Activated CD8-positive, alpha-beta memory T cell treated with anti-CD3 and anti-CD28 coated beads for 4 hours (primary cell): ENCODE results near the gene TRPM8.

Source experiments
- DNase-seq, 2 donors: peaks; one replicate each; pipeline ENCODE4 v3.0.0-alpha.2; 2020; ENCODE audit warnings: low read depth in 2 of 2

The TRPM8 gene

DNA sequence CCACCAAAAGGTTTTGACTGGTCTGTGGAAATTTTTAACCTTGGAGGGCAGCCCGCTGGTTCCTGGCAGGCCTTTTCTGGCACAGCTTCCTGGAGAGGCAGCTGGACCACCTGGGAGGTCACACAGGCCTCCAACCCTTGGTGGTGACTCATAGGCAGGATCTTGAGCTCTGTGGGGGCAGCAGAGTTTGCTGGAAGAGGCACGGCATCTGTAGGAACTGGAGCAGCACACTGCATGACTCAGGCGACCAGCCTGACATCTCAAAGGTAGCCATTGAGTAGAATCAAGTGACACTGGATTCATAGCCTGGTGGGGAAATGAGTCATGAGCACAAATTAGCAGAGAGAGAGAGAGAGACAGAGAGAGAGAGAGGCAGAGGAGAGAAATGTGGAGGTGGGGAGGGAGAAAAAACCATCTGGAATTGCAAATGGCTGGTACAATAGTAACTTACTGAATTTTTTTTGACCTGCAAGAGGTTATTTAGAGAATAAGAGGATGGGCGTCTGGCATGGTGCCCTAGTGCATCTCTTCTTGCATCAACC, 57.4 kb downstream of the TRPM8 start:
- no peak for DNase-seq

DNA sequence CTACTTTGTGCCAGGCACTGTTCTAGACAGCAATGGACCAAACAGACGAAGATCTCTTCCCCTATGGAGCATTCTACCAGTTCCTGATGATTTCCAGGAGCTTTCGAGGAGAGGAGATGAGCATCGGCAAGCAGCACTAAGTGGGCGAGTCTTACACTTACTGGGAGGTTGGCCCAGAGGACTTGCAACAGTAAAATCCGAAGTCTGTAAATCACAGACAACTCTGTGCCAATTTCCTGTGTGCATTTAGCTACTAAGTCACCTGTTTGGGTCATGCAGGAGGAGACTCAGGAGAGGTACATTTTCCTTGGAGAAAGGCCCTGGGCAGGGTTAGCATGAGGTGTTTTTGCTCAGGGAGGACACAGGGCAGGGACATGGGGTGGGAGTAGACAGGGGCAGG, 58.9 kb downstream of the TRPM8 start:
- DNase-seq, result no peak

DNA sequence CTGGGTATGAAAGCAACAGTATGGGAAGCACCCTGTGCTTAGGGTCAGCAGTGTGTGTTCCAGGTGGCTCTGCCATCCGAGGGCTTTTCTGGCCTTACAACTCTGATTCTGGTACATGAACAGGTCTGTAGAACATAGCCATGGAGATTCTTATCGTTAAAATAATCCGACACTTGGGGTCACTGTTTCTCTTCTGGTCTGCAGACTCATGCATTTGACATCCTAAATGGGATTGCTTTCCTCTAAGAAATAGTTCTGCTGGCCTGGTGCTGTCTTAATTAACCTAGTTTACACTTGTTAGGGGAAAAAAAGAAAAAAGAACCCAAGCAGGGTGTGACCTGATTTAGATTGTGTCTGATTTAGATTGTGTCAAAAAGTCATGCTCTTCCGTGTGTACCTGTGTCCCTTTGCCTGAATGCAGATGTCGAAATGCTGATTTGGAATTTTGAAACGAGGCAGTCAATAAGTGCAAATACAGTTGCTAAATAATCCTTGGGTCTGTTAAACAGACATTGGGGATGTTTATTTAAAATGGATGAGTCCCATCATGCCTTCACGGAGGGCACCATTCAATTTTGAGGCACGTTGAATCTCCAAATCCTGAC, 59.6 kb downstream of the TRPM8 start:
- DNase-seq, result no peak

DNA sequence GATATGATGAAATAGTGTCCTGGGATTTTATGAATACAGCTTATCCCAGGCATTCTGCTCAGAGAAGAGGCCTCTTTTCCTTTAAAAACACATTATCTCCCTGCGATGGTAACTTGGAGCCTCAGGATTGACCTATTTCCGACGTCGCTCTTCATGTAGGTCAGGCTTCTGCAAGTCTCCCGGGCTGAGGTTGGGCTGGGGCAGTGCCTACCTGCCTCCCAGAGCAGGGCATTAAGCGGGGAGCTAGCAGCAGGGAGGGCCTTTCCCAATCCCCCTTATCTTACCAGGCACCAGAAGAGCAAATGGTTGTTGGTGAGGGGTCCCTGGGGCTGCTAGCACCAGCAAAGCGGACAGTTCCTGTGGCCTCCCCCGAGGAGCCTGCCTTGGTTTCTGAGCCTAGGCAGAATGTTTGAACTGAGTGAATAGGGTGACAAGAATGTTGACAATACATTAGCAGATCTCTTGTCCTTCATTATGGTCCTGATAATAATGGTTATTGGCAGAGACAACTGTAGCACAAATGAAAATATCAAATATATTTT, 60.2 kb downstream of the TRPM8 start:
- DNase-seq, result no peak

DNA sequence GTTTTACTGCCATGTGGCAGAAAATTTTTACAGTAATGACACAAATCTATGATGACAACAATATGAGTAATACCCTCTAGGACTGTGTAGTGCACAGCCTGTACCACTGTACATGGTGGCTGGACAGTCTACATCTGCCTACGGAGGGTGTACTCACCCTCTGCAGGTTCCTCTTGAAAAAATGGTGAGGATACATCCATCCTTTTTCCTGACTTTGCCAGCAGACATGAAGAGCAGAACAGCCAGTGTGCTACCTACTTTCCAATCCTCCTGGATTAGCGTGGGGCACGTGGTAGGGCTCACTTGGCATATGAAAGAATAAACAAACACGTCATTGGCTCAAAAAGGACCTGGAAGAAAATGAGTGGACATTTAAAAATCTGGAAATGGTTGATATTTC, 62.6 kb downstream of the TRPM8 start:
- no peak for DNase-seq

DNA sequence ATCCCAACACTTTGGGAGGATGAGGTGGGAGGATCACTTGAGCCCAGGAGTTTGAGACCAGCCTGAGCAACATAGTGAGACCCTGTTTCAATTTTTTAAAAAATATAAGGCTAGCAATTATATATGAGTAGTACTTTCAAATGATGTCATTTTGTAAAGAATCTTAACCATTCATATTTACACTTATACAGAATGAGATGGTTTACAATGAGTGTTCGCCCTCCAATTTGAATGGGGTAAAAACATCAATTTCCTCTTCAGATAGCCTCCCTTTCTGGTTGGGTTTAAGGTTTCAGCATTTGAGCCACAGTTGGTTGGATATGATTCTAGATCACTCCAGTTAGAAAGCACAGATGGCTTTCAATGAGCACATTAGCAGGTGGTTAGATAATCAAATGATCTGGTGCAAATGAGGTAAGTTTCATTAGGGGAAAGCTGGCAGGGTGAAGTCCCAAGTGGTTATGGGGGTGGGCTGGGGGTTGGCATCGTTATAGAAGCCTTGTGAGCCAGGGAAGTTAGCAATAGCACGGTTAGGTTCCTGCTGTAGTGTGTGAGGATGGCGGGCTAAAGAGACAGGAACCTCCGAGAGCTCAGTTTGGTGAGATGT, 63.9 kb downstream of the TRPM8 start:
- no peak for DNase-seq

DNA sequence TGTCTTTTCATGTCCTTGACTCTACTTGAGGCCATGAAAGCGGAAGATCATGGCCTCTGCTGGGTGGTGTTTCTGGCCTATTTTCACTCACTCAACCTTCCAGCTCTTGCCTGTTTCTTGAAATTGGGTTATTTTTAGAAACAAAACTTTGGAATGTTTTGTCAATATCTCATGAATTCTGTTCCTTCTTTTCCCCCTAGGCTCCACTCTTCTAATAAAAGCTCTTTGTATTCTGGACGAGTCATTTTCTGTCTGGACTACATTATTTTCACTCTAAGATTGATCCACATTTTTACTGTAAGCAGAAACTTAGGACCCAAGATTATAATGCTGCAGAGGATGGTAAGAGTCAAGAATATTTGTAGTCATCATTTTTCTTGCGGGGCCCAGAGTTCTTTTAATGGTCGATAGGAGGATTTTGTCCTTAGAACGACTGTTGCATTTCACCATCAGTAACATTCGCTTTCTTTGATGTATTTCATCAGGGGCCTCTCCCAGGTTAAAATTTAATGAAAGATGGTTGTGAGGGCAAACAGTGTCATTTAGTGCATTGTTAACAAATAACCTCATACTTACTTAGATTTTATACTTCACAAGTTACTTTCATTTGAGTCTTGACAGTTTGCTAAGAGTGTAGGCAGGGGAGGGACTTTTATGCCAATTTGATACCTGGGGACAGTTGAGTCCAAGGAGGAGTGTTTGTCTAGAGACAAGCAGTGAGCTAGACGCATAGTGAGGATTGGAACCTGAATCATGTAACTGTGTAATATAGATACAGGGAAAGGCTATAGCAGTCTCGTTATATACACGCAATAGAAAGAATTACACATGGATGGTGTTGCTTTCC, 64.6 kb downstream of the TRPM8 start:
- no peak for DNase-seq

DNA sequence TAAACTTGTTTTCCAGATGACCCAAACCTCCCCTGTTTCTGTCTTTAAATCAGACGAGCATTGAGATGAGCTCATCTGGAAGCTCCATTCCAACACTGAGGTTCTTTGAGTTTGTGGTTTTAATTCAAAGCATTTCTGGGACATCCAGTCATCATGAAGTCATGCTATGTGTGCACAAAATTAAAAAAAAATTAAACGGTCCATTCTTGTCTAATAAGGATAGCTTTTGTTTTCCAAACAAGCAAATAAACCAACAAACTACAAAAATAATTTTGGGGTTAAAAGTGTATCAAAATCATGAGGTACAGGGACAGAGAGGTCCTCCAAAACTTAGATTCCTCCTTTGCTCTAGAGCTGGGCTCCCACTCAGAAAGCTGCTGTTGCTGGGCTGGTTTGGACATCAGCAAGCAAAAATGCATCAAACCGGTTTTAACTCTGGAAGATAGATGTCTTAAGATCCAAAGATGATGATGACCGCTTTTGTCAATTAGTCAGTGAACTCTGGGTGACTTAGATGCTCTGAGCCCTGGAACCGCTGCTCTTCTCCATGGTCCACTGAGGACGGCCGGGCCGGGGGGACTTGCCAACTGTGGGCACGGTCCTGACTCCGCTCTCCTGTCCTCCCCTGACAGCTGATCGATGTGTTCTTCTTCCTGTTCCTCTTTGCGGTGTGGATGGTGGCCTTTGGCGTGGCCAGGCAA, 65.4 kb downstream of the TRPM8 start:
- DNase-seq, result no peak

DNA sequence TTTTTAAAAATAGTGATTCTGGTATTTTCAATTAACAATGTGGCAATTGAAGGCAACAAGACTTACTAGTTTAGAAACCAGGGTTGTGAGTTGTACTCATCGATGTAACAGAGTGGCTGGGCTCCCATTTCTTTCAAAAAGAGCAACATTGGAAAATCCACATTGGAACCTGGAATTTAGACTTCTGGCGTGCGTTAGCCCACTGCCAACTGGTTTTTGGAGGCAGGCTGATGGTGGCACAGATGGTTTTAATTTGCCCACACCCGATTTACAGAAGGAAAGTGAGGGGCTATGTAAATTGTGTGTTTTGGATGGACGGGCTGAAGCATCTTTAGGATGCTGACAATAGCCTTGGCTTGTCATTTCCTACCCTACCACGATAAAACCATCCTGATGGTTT, 66.3 kb downstream of the TRPM8 start:
- DNase-seq, result no peak

DNA sequence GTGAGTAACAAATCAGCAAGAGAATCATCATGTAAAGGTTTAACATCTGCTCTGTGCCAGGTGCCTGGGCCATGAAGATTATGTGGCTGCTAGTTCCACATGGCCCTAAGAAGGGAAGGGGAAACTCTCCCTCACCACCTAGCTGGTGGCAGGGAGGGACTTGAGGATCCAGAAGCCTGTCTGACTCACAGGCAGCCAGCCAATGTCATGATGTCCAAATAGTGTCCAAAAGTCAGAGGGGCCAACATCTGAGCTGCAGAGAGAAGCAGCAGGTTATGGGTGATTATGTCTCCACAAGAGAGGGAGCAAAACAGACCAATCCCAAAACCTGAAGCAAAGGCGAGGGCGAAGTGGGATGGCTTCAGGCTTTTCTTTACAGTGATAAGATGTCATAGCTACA, 71.4 kb downstream of the TRPM8 start:
- no peak for DNase-seq

DNA sequence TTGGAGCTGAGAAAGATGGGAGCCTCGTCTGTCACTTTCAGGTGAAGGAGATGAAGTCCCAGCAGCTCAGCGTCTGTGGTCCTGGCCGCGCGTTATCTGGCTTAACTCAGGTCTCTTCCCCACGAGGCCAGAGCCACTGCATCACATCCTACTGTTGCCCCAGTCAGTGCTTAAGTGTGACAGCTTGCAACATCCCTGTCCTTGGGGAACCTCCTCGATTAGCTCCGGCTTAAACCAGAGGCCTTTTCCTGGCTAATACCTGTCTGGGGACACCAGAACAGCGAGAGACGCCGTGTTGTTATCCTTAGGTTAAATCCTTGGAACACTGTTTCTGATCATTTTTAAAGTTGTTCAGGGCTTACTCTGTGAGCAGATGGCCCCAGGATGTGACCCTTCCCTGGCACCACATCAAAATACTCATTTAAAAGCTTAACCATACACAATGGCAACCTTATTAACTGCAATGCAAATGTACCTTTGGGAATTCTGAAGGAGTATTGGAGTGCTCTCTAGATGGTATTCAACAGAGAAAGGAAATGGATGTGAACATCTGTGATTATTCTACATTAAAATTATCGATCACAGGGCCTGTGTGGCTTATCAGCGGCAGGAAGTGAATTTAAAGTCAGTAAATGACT, 72.2 kb downstream of the TRPM8 start:
- no peak for DNase-seq

DNA sequence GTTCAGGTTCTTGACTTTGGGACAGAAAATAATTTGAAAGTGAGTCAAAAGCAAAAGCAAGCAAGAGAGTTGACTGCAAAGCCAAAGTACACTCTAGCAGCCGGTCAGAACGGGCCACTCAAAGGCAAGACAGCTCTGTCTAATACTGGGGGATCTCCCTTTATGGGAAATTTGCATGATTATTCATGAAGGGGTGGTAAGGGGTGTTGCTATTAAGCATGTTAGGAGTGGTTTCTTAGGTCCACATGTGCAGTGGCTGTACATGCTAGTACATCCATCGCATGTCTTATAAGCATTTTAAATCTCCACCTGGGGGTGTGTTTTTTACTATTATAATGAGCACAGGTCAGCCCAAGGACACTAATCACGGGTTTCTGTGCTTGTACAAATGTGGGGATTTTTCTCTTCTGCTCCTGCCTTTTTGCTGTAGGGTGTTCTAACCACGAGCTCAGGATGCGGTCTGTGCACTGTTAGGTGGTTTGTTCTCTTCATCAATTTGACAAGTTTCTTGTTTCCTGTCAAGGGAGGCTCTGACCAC, 73.2 kb downstream of the TRPM8 start:
- DNase-seq, result peak in 1 of 2 donors; percentile 29

DNA sequence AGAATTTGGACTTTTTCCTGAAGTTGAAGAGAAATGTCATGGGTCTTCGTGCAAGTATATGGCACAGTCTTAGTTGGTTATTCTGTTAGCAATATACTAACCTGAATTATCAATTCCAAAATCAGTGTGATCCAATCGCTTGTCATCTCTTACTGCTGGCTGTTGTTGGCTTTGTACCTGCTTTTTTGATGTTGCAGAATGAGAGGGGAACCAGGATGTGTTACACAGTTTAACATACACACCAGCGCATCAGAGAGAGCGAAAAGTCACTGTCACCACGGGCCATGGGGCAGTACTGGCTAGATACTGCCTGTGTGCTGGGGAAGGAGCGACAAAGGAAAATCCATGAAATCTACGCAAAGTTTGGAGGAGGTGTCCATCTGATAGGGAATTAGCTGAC, 74.0 kb downstream of the TRPM8 start:
- DNase-seq, result no peak

DNA sequence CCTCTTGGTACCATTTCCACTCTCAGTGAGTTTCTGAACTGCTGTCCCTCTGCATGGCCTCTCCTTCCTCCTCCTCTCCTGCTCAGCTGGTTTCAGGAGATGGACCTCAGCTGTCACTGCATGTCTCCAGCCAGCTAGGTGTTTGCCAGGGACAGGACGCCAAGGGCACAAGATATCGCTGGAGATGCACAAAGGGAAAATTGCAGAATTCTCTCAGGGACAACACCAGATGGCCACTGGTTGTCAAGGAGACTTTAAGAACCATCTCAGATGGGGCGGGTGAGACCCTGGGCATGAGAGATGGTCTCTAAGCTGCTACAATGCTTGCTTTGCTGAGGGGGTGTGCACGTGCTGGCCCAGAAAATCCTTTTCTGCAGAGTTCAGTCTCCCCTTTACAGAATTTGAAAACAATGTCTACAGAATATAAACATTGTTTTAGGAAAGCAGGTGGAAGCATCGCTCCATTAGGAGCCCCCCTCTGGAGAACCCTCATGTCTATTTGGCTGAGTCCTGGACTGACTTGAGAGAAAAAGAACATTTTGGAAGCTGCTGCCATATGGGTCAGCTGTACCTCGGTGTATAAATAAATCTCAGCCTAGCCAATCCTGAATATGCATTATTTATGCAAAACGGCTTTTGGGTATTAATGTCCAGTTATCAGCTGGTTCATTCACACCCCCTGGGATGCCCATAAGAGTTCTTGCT, 75.5 kb downstream of the TRPM8 start:
- no peak for DNase-seq

DNA sequence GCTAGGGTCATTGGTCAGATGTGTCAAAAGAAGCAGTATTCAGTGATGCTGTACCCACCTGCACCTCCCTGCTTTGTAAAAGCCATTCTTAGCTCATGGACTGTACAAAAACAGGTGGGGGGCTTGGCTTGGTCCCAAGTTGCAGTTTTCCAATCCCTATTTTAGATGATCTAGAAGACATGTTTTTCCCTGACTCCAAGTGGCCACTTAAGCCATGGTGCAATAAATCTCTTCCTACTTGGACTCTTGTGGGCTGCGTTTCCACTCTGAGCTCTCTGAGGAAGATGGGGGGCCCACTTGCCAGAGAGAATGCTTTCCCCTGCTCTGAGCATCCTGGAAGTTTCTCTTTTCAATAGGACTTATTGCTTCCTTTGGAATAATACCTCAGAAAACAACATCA, 76.3 kb downstream of the TRPM8 start:
- no peak for DNase-seq

DNA sequence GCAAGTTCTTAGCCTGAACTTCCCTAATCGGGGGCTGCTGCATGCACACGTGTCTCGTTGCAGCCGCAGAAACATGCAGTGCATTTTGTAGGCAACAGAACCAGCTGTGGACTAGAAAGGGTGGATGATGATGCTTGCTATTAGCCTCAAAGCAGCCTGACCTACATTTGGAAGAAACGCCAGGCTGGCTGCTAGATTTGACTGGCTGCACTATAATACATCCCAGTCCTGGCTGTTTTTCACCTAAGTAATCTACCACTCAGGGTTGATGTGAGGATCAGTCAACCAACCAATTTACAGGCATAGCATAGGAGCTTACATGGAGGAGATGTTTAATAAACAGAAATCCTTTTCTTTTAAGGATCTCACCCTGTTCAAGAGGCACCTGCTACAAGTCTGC, 77.0 kb downstream of the TRPM8 start:
- DNase-seq, result no peak

DNA sequence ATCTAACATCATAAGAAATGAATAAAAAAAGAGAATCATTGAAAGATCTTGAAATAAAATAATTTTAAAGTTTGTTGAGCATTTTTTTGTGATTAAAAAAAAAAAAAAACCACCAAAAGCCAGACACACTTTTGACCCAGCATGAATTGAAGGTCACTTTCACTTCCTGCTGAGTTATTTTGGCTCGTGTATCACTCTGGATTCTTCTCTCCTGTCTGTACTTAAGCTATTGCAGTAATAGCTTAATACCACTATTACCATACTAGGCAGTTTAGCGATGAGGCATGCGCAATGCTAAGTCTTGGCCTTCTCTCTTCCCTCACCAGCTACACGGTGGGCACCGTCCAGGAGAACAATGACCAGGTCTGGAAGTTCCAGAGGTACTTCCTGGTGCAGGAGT, 78.8 kb downstream of the TRPM8 start:
- DNase-seq, result no peak

DNA sequence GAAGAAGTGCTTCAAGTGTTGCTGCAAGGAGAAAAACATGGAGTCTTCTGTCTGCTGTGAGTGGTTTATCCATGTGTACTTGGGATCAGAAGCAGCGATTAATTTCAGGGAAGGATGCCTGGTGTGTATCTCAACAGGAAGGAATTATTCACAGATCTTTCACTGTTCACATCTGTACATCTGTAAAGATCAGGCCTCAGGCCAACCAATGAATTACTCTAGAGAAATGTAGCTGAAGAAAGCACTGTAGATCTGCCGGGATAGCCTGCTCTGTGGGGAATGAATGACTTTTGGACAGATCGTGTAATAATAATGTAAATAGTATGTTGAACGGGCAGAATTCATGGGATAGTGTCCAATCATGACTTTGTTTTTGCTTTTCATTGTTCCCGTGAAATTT, 79.3 kb downstream of the TRPM8 start:
- DNase-seq, result no peak

DNA sequence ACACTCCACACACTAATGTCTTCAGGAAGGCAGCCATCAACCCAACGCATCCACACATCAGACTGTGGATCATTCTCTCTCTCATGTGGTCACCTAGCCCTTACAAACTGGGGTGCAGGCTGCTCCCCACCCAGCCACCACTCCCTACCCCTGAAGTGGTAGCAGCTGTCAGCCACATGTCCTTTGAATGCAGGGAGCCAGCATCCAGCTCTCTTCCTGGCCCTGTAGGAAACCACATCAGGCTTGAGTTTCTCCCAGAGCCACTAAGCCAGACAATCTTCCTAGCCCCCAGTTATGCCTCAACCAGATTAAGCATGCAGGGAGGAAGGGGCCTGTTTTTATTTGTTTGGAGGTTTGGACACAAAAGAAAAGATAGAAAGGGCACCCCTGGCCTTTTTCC, 80.5 kb downstream of the TRPM8 start:
- DNase-seq, result no peak

DNA sequence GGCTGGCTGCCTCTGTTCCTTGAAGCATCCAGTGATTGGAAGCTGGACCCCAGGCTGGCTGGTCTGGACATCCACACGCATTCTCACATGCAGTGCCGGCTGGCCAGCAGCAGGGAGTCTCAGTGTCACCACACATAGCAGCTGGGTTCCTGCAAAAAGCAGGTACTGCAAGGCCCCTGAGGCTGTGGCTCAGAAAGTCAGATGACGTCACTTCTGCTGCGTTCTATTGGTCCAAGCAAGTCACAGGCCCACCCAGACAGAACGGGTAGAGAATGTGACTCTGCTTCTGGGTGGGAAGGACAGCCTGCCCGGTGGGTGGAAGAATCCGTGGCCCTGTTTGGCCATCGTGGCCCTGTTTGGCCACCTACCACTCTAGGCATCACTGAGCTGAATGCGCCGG, 82.0 kb downstream of the TRPM8 start:
- DNase-seq, result no peak
